ENCODE data around the gene TRERF1.
A peak's percentile ranks its signal among the peaks of the same experiment; 100 is the strongest.

Gene TRERF1

DNA sequence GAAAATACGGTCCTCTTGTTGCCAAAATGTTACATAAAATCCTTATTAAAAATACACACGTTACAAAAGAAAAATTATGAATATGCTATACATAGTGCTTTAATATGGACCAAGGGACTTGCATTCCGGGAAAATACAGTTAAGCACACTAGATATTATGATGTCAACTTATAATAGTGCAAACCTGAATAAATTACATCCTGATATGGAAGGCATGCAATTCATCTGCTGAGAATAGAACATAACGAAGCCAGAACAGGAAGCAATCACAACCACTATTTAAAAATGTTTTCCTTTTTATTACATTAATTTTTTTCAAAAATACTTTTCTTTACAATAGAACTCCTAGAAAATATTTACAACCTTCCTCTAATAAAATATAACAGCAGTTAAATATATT is 226.3 kb downstream of the TRERF1 start:
- DNase-seq (ENCODE audit: low read depth) = no peak
- TF ChIP-seq, protein P1, sequence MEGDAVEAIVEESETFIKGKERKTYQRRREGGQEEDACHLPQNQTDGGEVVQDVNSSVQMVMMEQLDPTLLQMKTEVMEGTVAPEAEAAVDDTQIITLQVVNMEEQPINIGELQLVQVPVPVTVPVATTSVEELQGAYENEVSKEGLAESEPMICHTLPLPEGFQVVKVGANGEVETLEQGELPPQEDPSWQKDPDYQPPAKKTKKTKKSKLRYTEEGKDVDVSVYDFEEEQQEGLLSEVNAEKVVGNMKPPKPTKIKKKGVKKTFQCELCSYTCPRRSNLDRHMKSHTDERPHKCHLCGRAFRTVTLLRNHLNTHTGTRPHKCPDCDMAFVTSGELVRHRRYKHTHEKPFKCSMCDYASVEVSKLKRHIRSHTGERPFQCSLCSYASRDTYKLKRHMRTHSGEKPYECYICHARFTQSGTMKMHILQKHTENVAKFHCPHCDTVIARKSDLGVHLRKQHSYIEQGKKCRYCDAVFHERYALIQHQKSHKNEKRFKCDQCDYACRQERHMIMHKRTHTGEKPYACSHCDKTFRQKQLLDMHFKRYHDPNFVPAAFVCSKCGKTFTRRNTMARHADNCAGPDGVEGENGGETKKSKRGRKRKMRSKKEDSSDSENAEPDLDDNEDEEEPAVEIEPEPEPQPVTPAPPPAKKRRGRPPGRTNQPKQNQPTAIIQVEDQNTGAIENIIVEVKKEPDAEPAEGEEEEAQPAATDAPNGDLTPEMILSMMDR (conservative IDR thresholded peaks at IDR 0.05; ENCODE audit: low read length) = no peak
- no peak overlapping the region for H3K4me3 ChIP-seq (ENCODE audit: low read length)

DNA sequence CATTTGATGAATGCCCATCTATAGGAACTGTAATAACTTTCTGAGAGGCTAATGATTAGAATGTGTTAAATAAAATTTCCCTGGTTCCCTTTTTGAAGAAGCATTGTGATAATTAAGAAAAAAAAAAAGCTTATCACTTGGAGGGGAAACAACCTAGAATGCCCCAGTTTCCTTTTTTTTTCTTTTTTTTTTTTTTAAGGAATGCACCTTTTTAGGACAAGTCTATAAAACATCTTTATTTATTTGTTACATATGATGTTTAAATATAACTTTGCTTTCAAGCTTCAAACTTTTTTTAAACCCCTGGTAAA is 226.7 kb downstream of the TRERF1 start:
- no peak overlapping the region for H3K4me3 ChIP-seq (ENCODE audit: low read length)
- TF ChIP-seq, protein P1 (conservative IDR thresholded peaks at IDR 0.05; ENCODE audit: low read length) = no peak
- no peak for DNase-seq (ENCODE audit: low read depth)

DNA sequence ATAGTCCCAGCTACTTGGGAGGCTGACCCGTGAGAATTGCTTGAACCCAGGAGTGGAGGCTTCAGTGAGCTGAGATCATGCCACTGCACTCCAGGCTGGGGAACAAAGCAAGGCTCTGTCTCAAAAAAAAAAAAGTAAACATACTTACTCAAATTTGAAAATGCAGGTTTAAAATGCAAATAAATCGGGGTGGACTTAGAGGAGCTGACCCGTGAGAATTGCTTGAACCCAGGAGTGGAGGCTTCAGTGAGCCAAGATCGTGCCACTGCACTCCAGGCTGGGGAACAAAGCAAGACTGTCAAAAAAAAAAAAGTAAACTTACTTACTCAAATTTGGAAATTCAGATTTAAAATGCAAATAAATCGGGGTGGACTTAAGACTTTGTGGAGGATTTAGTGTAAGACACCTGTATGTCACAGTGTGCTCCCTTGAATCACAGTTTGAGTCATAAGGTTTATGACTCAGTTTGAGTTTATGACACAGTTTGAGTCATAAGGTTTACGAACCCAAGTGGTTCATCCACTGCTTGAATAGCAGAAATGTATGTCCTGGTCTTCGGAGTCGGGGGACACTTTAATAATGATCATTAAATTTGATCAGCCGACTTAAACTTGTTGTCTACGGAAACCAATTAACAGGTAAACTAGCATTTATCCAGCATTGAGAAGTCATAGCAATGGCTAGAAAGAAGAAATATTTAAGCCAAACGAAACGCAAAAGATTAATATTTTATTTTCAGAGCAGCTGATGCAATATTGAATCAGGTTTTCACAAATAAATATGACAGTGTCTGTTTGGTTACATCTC is 227.3 kb downstream of the TRERF1 start:
- DNase-seq (ENCODE audit: low read depth) = peak; percentile 64

DNA sequence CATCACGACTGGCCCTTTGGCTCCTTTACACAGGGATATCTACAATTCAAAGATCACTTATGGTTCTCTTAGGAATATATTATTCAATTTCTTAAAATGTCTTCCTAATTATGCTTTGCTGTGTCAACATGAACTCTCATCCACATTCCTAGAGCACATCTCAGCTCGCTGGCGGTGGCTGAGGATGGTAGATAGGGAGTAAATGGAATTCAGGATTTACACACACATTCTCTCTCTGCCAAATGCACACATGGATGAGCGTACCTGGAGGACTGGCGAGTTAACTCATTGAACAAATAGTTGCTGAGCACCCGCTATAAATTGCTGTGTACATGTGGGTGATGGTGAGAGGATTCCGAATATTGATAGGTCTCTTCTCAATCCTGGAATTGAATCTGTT is 229.3 kb downstream of the TRERF1 start:
- DNase-seq (ENCODE audit: low read depth) = no peak
- H3K4me3 ChIP-seq (ENCODE audit: low read length) = no peak overlapping the region
- TF ChIP-seq, protein P1 (conservative IDR thresholded peaks at IDR 0.05; ENCODE audit: low read length) = no peak

More for the DNA sequence above, 227.3 kb downstream of the TRERF1 start:
- no peak overlapping the region for H3K4me3 ChIP-seq (ENCODE audit: low read length)
- TF ChIP-seq, protein P1 (conservative IDR thresholded peaks at IDR 0.05; ENCODE audit: low read length) = no peak

DNA sequence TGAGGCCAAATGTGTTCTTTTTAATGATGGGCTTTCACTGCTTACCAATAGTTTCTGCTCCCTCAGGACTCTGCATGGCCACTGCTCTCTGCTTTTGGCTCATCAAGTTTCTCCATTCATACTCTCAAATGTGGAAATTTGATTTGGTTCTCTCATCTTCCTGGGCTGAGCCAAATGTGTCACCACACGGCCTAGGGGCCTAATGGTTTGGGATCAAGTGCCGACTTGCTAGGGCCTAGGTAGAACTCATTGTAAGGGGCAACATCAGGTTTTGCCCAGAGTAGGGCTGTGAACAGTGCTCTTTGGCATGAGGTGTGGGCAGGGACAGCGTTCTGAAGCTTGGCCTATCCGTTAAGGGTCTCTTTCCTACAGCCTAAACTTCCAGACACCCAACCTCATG is 230.2 kb downstream of the TRERF1 start:
- H3K4me3 ChIP-seq (ENCODE audit: low read length) = no peak overlapping the region
- no peak for DNase-seq (ENCODE audit: low read depth)
- TF ChIP-seq, protein P1 (conservative IDR thresholded peaks at IDR 0.05; ENCODE audit: low read length) = no peak

DNA sequence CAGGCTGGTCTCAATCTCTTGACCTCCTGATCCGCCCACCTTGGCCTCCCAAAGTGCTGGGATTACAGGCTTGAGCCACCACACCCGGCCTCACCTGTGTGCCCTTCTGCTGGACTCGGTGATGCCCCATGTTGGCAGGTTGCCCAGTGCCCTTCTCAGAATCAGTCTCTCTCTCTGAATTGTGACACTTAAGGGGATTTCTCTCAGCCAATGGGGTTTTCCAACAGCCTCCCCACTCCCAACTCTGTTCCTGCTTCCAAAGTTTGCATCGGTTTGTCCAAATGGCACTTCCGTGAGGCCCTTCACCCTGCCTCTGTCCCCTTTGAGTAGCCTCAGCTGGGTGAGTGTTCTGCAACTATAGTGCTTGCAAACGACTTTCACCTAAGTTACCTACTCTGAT is 230.9 kb downstream of the TRERF1 start:
- DNase-seq (ENCODE audit: low read depth) = no peak
- H3K4me3 ChIP-seq (ENCODE audit: low read length) = no peak overlapping the region
- TF ChIP-seq, protein P1 (conservative IDR thresholded peaks at IDR 0.05; ENCODE audit: low read length) = no peak
